Activated CD4-positive, alpha-beta T cell treated with anti-CD3 and anti-CD28 coated beads for 48 hours (primary cell): ENCODE results near the gene FN3KRP.
A peak's percentile ranks its signal among the peaks of the same experiment; 100 is the strongest.

Experiments used
- DNase-seq: peaks from one replicate; pipeline ENCODE4 v3.0.0-alpha.2; 2020

The FN3KRP gene

GRCh38 chr17:82687871-82688270 is 28.6 kb upstream of the FN3KRP start:
- DNase-seq = no peak

- no peak for DNase-seq
These were observed 27.4 kb upstream of the FN3KRP start for GRCh38 chr17:82689077-82689476.

GRCh38 chr17:82690786-82691489 is 25.6 kb upstream of the FN3KRP start:
- no peak for DNase-seq

- DNase-seq = peak; percentile 30
These were observed 24.8 kb upstream of the FN3KRP start for GRCh38 chr17:82691714-82692113.

GRCh38 chr17:82692268-82692667 is 24.2 kb upstream of the FN3KRP start:
- DNase-seq = no peak

GRCh38 chr17:82693168-82693867 is 23.2 kb upstream of the FN3KRP start:
- DNase-seq = no peak

- DNase-seq = no peak
These were observed 21.9 kb upstream of the FN3KRP start for GRCh38 chr17:82694647-82695046.

- DNase-seq = no peak
These were observed 20.2 kb upstream of the FN3KRP start for GRCh38 chr17:82696259-82696658.

DNA sequence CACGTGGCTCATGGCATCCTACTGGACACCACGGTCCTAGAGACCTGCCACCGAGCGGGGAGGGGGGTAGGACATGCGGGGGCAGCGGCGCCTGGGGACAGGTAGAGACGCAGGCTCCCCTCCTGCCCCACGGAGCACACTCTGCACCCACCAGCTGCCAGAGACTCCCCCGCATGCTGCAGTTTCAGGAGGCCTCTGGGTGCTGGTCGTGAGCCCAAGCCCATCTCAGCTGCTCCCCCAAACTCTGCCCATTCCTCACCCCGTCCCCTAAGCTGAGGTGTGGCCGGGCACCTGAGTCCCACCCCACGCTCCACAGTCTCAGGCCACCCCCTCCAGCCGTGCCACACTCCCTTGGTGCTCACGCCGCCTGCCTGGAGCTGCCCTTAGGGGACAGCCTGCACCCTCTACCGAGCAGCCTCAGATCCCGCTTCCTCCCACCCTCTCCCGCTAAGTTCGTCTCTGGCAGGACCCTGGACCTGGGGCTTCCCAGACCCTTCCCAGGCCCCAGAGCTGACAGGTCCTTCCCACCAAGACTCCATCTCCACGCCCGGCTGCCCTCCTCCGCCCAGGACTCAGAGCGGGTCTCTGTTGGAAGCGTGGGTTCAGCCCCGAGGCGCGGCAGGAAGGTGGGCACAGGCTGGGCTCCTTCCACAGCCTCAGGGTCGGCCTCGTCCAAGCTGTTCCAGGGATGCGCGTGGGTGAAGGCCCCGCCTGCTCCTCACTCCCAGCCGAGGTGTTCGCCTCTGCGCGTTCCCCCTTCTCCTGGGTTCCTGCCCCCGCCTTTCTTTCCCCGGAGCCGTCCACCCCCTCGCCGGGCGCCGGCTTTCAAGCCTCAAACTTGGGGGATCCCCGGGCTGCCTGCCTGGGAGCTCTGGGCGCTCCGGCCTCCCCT is 19.3 kb upstream of the FN3KRP start:
- peak; percentile 26 for DNase-seq

GRCh38 chr17:82697808-82698064 is 18.8 kb upstream of the FN3KRP start:
- DNase-seq = no peak

GRCh38 chr17:82698065-82698973 is 18.2 kb upstream of the FN3KRP start, which contains the start of gene RAB40B:
Gene RAB40B (minus strand): TSS chr17:82698698. CDS start chr17:82698596, 102 bp downstream.
- peak; percentile 99 for DNase-seq

DNA sequence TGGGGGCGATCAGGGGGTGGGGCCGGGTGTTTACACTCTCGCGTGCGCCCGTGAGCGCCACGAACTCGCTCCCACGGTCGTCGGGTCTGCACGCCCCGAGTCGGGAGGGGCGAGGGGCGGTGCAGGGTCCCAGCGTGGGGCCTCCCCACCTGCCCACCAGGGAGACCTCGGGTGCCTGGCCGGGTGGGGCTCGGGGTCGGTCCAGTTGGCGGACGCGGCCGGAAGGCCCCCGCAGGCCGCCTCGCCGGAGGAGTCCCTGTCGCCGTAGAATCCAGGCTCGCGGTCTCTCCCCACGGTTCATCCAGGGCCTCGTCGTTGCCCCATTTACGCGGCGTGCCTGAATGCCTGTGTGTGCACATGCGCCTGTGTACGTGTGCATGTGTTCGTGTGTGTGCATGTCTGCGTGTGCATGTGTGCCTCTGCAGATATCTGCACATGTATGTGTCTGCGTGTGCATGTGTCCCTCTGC is 17.5 kb upstream of the FN3KRP start:
- DNase-seq = peak; percentile 20

- DNase-seq = no peak
These were observed 17.0 kb upstream of the FN3KRP start for GRCh38 chr17:82699551-82699950.

DNA sequence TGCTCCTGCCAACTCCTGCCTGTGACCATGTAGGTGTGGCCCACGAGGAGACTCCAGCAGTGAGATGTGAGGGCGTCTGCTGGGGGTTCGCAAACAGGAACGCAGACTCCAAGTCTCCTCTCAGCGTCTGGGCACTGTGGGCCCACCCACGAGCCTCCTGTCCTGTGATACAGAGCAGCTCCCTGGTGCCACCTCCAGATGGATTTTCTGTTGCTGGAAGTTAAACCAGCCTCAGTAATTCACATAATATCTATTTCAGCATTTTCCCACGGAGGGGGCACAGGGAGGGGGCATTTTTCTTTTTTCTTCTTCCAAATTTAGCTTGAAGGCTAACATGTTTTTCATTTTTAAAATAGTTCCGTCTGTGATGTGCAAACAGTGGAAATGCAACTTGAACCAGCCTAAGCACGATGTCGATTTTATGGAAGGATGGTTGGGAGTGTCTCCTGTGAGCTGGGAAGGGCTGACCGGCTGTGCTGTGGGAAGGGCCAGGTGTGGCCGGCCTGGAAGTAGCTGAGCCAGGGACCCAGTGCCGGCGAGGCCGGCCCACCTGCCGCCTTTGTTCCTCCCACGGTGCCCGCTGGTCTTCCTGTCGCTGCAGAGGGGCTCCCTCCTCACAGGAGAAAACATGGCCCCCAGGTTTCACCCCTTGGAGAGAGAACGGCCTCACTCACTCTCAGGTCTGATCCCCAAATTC is 14.1 kb upstream of the FN3KRP start:
- DNase-seq = no peak

DNA sequence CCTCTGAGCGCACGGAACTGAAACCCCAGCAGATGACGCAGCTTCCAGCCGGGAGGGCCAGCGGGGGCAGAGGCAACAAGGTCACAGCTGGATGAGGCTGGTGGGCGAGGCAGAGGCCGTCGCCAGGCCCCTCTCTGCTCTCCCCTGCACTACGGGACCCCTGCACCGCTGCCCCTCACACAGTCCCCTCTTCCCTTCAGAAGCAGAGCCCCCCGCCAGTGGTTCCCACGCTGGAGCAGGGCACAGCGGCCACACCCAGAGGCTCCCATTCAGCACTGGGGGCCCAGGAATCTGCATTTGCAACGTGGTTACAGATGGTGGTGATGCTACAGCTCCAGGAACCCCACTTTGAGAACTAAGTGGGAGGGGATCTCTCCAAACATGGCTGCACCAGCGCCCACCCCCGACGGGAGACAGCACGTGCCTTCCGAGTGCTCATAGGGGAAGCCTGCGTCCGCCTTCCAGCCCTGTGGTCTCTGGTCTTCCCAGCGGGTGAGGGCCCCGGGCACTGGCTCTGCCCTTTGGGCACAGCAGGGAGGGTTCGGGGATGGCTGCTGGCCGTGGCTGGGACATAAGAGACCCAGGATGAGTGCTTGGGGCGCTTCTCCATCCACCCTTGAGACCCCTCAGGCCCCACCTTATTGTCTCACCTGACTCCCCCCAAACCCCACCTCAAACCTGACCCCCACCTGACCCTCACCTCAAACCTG is 13.3 kb upstream of the FN3KRP start:
- DNase-seq = no peak

- no peak for DNase-seq
These were observed 12.3 kb upstream of the FN3KRP start for GRCh38 chr17:82703935-82704865.

- no peak for DNase-seq
These were observed 11.6 kb upstream of the FN3KRP start for GRCh38 chr17:82704886-82705285.

DNA sequence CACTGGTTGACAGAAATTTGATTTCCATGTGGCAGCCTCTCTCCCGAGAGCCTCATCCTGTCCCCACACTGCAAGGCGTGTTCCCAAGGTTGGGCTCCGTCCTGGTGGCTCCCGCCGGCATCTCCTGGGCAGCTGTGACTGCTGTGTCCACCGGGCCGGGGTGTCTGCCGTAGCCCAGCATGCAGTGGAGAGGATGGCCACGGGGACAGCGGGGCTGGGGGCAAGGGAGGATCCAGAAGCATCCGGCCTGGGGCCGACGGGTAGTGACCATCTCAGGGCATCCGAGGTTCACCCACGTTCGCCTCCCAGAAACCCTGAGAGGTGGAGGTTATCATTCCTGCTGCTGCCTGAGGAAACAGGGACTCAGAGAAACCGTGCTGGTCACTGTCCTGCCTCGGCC is 10.8 kb upstream of the FN3KRP start:
- no peak for DNase-seq

GRCh38 chr17:82709024-82709675 is 7.4 kb upstream of the FN3KRP start:
- DNase-seq = no peak
